ENCODE measurements around the gene MEF2C. TPM values are rescaled to one million over a fixed set of nuclear protein-coding genes. Genes with fewer than 3 reads are reported as not detected.

MEF2C gene
- total RNA-seq, 1 experiment from 2014 or later: 9.9 TPM

- Histone ChIP-seq H3K9me3 (ENCODE audit: control insufficient read depth, insufficient read depth, low read depth, low read length) (no peaks in the 10 kb centered on the region), H3K4me3 (ENCODE audit: low read depth in 2 of 2, low read length in 2 of 2) (no peak overlapping the region), H3K4me1 (ENCODE audit: control insufficient read depth, insufficient read depth, low read length) (peaks cover 60% of the 10 kb centered on the region), H3K27ac (ENCODE audit: low read length) (peak overlapping the region; percentile 63), H3K36me3 (ENCODE audit: control insufficient read depth, insufficient read depth, low read length) (no peaks in the 10 kb centered on the region; the same call in 1 of the 2 replicates), H3K27me3 (ENCODE audit: control insufficient read depth, insufficient read depth, low read length) (no peaks in the 10 kb centered on the region)
- ChIA-PET POLR2A (no interaction called here), CTCF (no interaction called here)
- ATAC-seq (no peak), DNase-seq (ENCODE audit: low read depth, low spot score) (no peak)
- no TSS peak for BruUV-seq (replicated peaks)
- intact Hi-C loops (cut with micrococcal nuclease; ENCODE audit: unreplicated experiment) (no loop called here), in situ Hi-C loops (cut with HindIII; ENCODE audit: low pct_unique_long_range_greater_than_20kb, low sequenced_read_pairs) (no loop called here)
- TF ChIP-seq CTCF (IDR thresholded peaks at IDR 0.05) (no peak), REST (IDR thresholded peaks at IDR 0.05; ENCODE audit: insufficient read depth in 1 of 2, low read depth in 2 of 2, low read length in 1 of 2) (no peak), SIN3A (IDR thresholded peaks at IDR 0.05; ENCODE audit: borderline replicate concordance, insufficient read depth, low read depth, low read length) (no peak), POLR2AphosphoS5 (IDR thresholded peaks at IDR 0.05; ENCODE audit: low read depth, low read length) (no peak), TCF7L2 (IDR thresholded peaks at IDR 0.05; ENCODE audit: low read depth, low read length) (no peak)
Measured at GRCh38 chr5:88877826-88878225, 5.2 kb downstream of the MEF2C start.

GRCh38 chr5:88876714-88877113, 6.3 kb downstream of the MEF2C start:
- no peaks in the 10 kb centered on the region for H3K27me3 ChIP-seq (ENCODE audit: control insufficient read depth, insufficient read depth, low read length)
- no peak for ATAC-seq
- no TSS peak for BruUV-seq (replicated peaks)
- intact Hi-C loops (cut with micrococcal nuclease; ENCODE audit: unreplicated experiment): no loop called here
- POLR2A ChIA-PET: no interaction called here
- no peak overlapping the region for H3K4me3 ChIP-seq (ENCODE audit: low read depth in 2 of 2, low read length in 2 of 2)
- in situ Hi-C loops (cut with HindIII; ENCODE audit: low pct_unique_long_range_greater_than_20kb, low sequenced_read_pairs): no loop called here
- peak overlapping the region; percentile 72 for H3K27ac ChIP-seq (ENCODE audit: low read length)
- no peak for DNase-seq (ENCODE audit: low read depth, low spot score)
- CTCF ChIA-PET: no interaction called here
- H3K9me3 ChIP-seq (ENCODE audit: control insufficient read depth, insufficient read depth, low read depth, low read length): no peaks in the 10 kb centered on the region
- peaks cover 60% of the 10 kb centered on the region for H3K4me1 ChIP-seq (ENCODE audit: control insufficient read depth, insufficient read depth, low read length)
- no peaks in the 10 kb centered on the region for H3K36me3 ChIP-seq (ENCODE audit: control insufficient read depth, insufficient read depth, low read length)
- TF ChIP-seq REST (IDR thresholded peaks at IDR 0.05; ENCODE audit: insufficient read depth in 1 of 2, low read depth in 2 of 2, low read length in 1 of 2) (no peak), POLR2AphosphoS5 (IDR thresholded peaks at IDR 0.05; ENCODE audit: low read depth, low read length) (no peak), TCF7L2 (IDR thresholded peaks at IDR 0.05; ENCODE audit: low read depth, low read length) (no peak), SIN3A (IDR thresholded peaks at IDR 0.05; ENCODE audit: borderline replicate concordance, insufficient read depth, low read depth, low read length) (no peak), CTCF (IDR thresholded peaks at IDR 0.05) (no peak)
